ENCODE measurements around the gene ITPKB.
A peak's percentile ranks its signal among the peaks of the same experiment; 100 is the strongest.
"Not testable (repeated sequence)": the region's sequence is repeated elsewhere in the genome, so short reads cannot be mapped to it uniquely, and the experiment has no call there.

Gene ITPKB

DNA sequence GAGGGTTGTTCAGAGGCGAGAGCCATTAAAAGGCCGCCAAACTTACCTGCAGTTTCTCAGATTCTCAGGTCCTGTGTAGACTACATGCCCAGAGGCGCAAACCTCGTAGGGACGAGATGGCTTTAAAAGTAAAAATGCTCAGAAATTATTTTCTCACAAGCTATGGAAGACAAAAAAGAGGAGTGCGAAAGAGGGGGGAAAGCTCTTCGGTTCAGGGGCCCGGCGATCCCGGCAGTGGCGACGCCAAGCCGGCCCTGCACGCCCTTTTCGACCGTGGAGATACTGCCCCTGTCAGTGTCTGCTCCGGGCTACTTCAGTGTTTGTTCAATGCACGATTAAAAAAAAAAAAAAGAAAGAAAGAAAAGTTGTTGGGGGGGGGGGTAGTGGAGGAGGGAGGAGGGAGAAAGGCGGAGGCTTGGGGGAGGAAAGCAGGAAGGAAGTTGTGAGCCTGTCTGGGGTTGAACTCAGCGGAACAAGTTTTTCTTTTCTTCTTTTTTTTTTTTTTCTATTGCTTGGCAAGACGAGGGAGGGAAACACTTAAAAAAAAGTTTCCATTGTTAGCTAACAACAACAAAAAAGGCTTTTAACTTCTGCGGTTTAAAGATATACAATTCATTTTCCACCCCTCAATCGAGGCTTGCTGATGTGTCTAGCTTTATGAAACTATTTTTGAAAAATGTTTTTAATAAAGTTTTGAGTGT is at the start of gene ITPKB:
TSS of gene ITPKB (minus strand) at position 288 of the 701 bp plus-strand sequence. CDS start 1,824 bp downstream, outside the sequence.
- no peak for DNase-seq (ENCODE audit: low read depth in 2 of 2)

DNA sequence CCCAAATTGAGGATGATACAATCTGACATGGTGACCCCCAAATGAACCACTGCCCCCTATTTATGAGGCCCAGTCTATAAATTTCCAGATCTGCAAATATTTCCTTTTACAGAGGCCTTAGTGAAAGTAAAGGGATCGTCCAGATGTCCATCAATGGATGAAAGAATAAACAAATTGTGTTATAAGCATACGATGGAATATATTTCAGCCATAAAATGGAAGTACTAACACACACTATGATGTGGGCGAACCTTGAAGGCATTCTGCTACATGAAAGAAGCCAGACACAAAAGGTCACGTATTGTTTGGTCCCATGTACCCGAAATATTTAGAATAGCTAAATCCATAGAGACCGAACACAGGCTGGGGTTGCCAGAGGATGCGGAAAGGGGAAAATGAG is 48.6 kb upstream of the ITPKB start:
- no peak for DNase-seq (ENCODE audit: low read depth in 2 of 2)

DNA sequence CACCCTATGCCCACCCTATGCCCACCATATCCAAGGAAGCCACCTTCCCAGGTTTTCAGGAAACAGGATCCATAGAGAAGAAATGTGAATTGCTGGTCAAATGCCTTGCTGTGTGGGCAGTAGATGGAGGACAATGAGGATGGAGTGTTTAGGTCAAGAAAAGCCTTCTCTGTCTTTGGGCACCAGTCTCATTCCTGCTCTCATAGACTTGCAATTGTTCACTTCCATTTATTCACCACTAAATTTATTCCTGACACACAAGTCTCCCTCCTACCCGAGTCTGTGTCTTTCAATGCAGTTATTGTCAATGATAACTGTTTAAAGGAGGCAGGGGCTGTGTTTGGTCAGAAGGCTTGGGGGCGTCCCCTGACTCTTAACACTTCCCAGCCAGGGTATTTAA is 48.0 kb upstream of the ITPKB start:
- no peak for DNase-seq (ENCODE audit: low read depth in 2 of 2)

DNA sequence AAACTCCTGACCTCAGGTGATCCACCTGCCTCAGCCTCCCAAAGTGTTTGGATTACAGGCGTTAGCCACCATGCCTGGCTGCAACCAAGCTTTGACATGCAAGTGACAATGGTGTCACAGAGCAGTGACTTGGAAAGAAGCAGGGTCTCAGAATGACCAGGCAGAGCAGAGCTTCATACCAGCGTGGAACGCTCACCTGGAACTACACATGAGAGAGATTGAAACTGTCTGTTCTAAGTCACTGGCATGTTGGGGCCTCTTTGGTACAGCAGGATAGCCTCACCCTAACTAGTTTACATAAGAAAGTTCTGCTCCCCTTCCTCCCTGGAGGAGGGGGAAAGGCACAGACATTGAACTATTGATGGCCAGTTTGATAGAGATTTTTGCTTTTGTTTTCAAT is 47.5 kb upstream of the ITPKB start:
- no peak for DNase-seq (ENCODE audit: low read depth in 2 of 2)

DNA sequence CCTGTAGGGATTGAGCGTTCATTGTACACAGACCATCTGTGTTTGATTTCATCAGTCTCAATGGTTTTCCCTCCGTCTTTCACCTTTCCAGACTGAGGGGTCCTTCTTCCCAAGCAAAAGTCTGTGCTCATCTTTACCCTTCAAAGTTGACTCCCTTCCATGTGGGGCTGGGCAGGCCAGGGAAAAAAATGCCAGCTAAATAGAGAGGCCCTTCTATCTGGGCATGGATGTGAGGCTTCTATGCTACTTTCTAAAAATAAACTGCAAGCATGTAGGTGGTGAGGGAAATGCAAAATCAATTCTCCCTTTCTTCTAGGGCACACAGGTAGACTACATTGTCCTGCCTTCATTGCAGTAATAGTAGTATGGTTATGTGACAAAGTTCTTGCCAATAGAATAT is 46.7 kb upstream of the ITPKB start:
- DNase-seq (ENCODE audit: low read depth in 2 of 2): no peak

DNA sequence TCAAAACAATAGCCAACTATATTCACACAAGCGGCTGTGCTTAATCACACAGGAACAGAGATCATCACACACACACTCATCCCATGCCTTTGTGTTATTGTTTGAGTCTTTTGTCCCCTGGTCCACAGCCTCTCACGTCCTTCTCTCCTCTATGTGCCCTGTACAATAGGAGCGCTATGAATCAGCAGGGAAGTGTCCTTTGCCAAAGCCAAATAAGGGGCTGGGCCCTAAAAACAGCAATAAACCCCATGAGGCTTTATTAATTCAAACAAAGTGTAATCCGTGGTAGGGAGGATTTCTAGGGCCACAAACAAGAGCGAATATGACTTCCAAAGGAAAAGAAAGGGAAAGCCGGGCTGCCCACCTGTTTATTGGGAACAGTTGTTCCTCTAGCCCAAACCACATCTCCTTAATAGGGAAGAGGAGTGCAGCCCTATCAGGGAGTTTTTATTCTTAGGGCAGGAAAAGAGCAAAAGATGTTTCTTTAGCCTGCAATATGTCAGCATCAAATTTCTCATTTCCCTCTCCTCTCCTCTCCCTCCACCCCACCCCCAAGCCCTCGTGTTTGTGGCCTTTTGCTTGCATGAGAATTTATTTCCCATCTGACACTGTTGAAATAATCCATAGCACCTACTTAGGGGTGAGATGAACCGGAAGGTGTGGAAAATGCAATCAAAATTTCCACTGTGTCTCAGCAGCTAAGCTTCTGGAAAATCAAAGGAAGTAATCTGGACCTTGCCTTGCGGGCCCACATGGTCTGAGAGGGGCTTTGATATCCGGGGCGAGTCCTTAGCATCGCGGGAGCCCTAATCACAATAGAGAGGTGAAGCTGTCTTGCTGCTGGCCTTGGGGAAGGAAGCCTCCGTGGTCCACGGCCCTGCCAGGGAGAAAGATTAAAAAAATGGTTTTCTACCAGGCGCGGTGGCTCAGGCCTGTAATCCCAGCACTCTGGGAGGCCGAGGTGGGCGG is 45.3 kb upstream of the ITPKB start:
- no peak for DNase-seq (ENCODE audit: low read depth in 2 of 2)

DNA sequence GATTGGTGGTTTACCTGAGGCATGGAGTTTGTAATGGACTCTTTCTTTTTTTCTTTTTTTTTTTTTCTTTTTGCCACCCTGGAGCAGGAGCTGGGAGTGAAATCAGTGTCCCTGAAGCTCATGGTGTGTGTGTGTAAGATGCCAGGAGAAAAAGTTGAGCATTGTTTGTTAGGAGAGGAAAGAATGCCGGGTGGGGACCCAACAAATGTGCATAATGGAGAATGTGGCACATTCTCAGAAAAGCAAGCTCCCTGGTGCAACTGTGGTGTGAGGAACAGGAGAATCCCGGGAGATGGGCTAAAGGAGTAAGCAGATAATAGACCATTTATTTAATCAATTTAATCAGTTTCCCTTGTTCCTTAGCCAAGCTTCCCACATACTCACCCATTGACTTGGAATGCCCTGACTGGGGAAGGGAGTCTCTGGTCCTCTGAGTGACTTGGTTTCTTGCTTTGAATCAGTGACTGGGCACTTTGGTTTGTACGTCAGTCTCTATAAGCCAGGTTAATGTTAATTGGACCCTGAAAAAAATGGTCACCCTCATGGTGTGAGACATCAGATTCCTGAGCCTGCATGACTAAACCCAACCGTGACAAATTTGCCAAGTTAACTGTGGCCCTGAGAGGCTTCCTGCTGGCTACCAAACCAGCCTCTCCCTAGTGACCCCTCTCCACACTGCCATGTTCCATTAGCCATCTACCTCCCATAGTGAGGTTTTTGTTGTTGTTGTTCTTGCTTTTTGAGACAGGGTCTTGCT is 43.9 kb upstream of the ITPKB start:
- no peak for DNase-seq (ENCODE audit: low read depth in 2 of 2)

DNA sequence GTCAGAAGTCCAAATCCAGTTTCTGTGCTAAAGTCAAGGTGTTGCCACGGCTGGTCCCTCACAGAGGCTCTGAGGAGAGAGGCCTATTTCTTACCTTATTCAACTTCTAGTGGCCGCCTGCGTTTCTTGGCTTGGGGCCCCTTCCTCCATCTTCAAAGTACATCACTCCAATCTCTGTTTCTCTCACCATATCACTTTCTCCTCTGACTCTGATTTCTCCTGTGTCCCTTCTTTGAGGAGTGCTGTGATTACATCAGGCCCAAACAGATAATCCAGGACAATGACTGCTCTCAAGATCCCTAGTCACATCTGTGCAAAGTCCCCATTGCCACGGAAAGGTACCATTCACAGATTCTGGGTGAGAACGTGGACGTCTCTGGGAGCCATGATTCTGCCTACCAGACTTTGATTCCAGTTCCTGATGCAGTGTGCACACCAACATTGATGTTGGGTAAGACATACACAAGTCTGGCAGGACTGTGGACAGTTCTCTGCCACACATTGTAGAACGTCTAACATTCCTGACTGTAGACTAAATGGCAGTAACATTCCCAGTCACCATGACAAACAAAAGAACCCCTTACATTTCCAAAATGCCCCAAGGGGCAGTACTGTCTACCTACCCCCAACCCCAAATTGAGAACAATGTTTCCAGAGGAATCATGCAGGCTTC is 43.0 kb upstream of the ITPKB start:
- DNase-seq (ENCODE audit: low read depth in 2 of 2): no peak

DNA sequence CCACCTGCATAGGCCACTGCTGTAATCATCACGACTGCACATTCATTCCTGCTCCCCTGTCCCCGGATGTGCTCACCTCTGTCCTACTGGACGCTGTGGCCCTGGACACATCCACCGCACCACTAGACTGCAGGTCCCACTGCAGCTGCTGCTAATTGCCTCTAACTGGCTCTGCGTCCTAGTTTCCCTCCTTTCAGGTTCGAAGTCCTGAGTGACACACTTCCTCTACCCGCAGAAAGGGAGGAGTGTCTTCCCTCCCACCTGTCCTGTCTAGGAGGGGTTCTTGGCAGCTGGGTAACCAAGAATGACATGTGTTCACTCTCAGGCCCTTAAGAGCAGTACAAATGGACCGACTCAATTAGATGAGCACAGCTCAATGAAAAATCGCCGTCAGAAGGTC is 40.5 kb upstream of the ITPKB start:
- DNase-seq (ENCODE audit: low read depth in 2 of 2): no peak

DNA sequence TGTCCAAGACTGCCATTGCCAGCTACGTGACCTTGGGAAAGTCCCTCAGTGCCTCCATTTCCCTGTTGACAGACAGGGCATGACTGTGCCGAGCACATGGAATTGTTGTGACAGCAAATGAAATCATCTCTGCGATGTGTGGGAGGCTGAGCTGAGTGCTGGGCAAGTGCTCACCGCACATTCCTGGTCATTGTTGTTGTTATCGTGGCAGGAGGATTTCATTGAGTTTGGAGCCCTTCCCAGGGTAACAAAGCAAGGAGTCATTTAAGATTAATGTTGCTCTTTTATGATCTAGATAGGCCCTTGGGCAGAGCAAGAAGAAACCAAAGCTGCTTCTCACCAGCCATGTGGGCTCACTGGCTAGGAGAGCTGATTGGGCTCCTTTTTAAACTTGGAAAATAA is 39.6 kb upstream of the ITPKB start:
- DNase-seq (ENCODE audit: low read depth in 2 of 2): no peak

DNA sequence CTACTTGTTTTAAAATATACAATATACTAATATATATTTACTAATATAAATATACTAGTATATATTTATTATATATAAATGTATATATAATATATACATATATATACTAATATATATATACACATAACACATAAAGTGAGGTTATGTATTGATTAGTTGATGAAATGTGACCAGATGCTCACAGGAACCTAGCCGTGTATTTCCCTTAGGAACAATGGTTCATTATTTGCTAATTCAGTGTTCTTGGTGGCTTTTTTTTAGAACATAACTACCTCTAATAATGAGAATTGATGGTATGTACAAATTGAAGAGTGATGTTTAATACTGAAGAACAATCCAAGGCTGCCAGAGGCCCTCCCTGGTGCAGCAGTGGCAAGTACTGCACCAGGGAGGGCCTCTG is 37.9 kb upstream of the ITPKB start:
- DNase-seq (ENCODE audit: low read depth in 2 of 2): no peak

DNA sequence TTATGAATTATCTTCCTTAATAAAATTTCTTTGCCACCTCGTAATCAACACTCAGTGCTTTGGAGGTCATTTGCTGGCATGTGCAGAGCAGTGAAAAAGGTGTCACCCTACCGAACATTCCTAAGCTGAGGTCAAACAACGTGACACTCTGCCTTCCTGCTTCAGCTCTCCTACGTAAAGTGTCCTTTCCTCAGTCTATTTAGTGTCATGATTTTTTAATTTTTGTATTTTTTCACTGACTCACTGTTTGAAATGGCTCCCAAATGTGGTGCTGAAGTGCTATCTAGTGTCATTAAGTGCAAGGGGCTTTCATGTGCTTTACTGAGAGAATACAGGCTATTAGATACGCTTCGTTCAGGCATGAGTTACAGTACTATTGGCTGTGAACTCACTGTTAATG is 37.0 kb upstream of the ITPKB start:
- no peak for DNase-seq (ENCODE audit: low read depth in 2 of 2)

DNA sequence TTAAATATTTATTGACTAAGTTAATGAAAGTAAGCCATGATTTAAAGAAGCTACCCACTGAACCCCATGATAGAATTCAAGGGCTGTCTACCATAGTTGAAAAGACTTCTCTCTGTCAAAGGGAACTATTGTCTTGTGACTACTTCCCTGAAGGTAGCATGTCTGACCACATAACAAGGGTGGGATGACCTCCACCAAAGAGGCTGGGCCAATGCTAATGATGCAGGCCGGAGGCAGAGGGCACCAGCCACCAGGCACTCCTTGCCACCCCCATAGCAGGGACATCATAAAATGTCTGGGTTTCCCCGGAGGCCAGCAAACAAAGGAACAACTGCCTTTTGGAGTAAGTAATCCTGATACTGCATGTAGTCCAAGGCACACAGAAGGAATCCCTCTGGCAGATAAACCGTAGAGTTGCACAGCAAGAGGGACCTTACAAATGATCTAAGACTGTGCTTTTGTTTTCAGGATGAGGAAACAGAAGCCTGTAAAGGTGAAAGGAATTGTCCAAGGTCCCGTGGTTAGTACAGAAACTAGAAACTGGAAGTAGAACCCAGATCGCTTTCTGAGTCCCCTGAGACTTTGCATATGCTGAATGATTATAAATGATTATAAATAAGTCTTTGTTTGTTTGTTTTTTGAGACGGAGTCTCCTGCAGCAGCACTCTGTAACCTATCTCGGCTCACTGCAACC is 33.5 kb upstream of the ITPKB start:
- no peak for DNase-seq (ENCODE audit: low read depth in 2 of 2)

DNA sequence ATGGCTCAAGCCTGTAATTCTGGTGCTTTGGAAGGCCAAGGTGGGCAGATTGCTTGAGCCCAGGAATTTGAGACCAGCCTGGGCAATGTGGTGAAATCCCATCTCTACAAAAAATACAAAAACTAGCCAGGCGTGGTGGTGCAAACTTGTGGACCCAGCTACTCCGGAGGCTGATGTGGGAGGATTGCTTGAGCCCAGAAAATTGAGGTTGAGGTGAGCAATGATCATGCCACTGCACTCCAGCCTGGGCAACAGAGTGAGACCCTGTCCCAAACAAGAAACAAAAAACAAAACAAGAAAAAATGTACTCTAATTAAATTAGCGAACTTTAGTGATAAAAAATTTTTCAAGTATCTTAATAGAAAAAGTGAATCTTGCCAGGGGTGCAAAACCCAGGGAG is 28.1 kb upstream of the ITPKB start:
- not testable (repeated sequence) for DNase-seq (ENCODE audit: low read depth in 2 of 2)

DNA sequence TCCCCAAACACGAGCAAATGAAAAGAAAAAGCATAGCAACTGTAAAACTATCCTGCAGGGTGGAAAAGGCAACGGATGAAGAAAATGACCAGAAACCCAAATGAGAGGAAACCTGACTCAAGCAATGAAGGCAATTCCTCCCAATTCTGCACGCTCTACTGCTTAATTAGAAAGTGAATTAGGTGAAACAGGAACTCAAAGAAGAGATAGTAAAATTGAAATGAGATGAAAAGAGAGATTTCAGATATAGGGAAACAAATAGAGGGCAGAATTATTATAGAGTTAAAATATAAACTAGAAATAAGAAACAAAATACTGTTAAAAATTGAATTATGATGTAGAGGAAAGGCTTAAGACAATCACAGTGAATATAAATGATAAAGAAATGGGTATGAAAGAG is 27.5 kb upstream of the ITPKB start:
- no peak for DNase-seq (ENCODE audit: low read depth in 2 of 2)

DNA sequence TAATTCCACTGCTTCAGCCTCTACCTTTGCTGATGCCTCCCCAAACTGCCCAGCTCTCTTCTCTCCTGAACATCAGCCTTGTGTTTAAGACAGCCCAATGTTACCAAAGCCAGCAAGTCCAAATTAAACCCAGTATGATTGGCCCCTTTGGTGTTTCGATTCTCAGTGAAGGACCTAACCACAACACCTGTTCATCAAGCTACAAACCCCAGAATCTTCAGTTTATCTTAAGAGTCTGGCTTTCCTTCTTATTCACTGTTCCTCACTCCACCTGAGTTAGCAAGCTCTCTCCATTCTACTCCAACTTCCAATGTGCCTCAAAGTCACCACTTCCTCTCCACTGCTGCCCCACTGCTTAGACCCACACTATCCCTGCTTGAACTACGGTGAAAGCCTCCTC is 25.5 kb upstream of the ITPKB start:
- DNase-seq (ENCODE audit: low read depth in 2 of 2): no peak

DNA sequence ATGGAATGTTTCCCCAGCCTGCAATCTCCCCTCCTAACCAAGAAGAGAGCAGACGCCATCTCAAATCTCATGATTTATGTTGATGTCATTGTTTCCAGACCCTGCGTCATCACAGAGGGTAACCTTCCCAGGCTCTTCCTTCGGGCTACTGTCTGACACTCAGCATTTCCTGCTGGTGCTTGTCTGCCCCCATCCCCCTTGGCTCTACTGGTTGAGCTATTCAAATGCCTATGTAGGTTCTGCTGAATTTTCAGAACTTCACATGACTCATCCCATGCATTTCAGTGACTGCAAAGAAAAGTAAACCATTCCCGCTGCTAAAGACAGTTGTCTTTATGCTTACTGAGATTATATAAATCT is 24.8 kb upstream of the ITPKB start:
- DNase-seq (ENCODE audit: low read depth in 2 of 2): peak; percentile 14 to 18

DNA sequence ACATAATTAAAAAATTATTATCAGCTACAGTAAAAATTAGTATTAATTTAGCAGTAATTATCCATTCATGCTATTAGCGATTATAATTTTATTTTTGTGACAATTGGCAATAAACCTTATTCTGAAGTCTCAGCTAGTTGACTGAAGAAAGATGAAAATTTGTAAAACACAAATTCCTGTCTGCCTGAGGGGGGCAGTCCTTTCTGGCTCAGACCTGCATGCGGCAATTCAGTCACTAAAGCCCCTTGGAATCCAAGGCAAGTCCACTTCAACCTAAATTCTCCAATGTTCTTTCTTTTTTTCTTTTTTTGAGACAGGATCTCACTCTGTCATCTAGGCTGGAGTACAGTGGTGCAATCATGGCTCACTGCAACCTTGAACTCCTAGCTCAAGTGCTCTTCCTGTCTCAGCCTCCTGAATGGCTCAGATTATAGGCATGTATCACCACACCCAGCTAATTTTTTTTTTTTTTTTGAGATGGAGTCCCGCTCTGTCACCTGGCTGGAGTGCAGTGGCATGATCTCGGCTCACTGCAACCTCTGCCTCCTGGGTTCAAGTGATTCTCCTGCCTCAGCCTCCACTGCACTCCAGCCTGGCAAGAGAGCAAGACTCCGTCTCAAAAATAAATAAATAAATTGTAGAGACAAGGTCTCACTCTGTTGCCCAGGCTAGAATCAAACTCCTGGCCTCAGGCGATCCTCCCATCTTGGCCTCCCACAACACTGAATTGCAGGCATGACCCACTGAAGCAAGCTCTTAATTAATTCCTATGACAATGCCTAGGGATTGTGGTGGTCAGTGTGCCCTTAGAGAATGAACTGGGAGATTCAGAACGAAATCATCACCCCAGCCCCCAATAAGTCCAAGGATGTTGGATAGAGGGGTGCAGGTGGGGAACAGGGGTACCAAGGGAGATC is 24.2 kb upstream of the ITPKB start:
- DNase-seq (ENCODE audit: low read depth in 2 of 2): no peak

DNA sequence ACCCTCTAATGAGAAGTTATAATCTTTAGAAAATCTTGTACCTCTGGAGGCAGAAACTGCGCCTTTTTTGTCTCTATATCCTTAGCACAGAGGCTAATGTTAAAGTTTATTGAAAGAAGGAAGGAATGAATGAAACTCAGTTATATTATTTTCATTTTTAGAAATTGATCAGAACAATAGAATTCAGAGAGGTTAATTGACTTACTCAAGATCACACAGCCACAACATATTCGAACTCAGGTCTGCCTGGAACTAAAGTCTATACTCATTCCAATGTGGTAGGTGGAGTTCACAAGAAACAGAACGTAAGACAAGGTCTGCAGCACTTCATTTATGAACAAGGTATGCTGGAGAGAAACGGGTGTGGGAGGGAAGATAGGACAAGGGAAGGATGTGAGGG is 23.0 kb upstream of the ITPKB start:
- DNase-seq (ENCODE audit: low read depth in 2 of 2): no peak

DNA sequence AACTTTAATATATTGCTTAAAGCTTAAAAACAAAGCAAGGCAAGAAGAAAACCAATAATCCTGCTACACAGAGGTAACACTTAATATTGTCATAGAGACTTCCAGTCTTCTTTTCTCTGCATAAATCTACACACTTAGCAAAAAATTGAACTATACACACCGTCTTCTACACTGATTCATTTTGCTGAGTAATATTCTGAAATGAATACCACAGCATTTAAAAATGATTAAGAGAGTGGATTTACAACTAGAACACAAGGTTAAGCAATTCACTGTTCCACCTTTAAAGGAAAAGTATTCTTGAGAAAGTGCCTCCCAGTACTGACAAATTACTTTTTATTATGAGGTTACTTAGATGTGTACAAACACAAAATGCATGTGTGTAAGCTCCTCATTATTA is 22.2 kb upstream of the ITPKB start:
- DNase-seq (ENCODE audit: low read depth in 2 of 2): no peak
